ENCODE results near the gene EPB41L4A. TPM values are rescaled to one million over a fixed set of nuclear protein-coding genes. Genes with fewer than 3 reads are reported as not detected.
A peak's percentile ranks its signal among the peaks of the same experiment; 100 is the strongest.
"Not testable (repeated sequence)": the region's sequence is repeated elsewhere in the genome, so short reads cannot be mapped to it uniquely, and the experiment has no call there.

Gene EPB41L4A
- total RNA-seq, 1 experiment from 2014 or later: 28.6 TPM

DNA sequence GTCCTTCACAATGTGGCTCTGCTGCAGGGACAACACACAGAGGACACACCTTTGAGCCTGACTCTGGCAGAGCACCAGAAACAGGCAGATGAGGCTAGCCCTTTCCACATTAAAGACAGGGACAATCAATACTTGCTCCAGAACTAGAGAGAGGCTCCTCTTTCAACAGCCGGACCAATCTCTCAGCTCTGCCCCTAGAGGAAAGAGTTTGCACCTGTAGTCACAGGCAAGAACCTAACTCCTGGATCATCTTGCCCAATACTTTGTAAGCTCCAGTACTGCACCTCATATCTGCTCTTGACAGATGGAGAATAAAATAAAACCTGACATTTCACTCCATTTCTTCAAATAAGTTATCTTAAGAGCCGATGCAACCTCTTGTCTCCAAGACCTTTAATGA is 52.1 kb downstream of the EPB41L4A start:
- TF ChIP-seq, protein P1, sequence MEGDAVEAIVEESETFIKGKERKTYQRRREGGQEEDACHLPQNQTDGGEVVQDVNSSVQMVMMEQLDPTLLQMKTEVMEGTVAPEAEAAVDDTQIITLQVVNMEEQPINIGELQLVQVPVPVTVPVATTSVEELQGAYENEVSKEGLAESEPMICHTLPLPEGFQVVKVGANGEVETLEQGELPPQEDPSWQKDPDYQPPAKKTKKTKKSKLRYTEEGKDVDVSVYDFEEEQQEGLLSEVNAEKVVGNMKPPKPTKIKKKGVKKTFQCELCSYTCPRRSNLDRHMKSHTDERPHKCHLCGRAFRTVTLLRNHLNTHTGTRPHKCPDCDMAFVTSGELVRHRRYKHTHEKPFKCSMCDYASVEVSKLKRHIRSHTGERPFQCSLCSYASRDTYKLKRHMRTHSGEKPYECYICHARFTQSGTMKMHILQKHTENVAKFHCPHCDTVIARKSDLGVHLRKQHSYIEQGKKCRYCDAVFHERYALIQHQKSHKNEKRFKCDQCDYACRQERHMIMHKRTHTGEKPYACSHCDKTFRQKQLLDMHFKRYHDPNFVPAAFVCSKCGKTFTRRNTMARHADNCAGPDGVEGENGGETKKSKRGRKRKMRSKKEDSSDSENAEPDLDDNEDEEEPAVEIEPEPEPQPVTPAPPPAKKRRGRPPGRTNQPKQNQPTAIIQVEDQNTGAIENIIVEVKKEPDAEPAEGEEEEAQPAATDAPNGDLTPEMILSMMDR (IDR thresholded peaks at IDR 0.05; ENCODE audit: unreplicated experiment): peak; percentile 36
- BruUV-seq (replicated peaks): no TSS peak
- no peaks in the 10 kb centered on the region for H3K36me3 Mint-ChIP-seq (ENCODE audit: insufficient read depth, unreplicated experiment)
- no peak overlapping the region for H3K27ac Mint-ChIP-seq (ENCODE audit: unreplicated experiment)
- H3K4me1 Mint-ChIP-seq (ENCODE audit: low read depth, unreplicated experiment): no peaks in the 10 kb centered on the region
- H3K4me3 Mint-ChIP-seq (ENCODE audit: low read depth, unreplicated experiment): no peak overlapping the region
- peak; percentile 44 for DNase-seq
- intact Hi-C loops (cut with micrococcal nuclease; ENCODE audit: unreplicated experiment): no loop called here
- H3K27me3 Mint-ChIP-seq (ENCODE audit: unreplicated experiment): no peaks in the 10 kb centered on the region
- CTCF ChIA-PET: interaction anchor here (0.8 to 1.8 kb wide), 3 partner anchors 9 to 127 kb away, joined by 3 to 6 read pairs (median 4); partner anchors contain the start of gene EPB41L4A
- H3K9me3 Mint-ChIP-seq (ENCODE audit: low read depth, unreplicated experiment): no peaks in the 10 kb centered on the region

DNA sequence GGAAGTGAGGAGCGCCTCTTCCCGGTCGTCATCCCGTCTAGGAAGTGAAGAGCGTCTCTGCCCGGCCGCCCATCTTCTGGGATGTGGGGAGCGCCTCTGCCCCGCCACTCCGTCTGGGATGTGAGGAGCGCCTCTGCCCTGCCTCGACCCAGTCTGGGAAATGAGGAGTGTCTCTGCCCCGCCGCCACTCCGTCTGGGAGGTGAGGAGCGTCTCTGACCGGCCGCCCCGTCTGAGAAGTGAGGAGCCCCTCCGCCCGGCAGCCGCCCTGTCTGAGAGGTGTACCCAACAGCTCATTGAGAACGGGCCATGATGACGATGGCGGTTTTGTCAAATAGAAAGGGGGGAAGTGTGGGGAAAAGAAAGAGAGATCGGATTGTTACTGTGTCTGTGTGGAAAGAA is 58.3 kb downstream of the EPB41L4A start:
- BruUV-seq (replicated peaks); H3K9me3 Mint-ChIP-seq (ENCODE audit: low read depth, unreplicated experiment); intact Hi-C loops (cut with micrococcal nuclease; ENCODE audit: unreplicated experiment); H3K4me1 Mint-ChIP-seq (ENCODE audit: low read depth, unreplicated experiment); CTCF ChIA-PET; DNase-seq; H3K27me3 Mint-ChIP-seq (ENCODE audit: unreplicated experiment); H3K4me3 Mint-ChIP-seq (ENCODE audit: low read depth, unreplicated experiment); H3K27ac Mint-ChIP-seq (ENCODE audit: unreplicated experiment); H3K36me3 Mint-ChIP-seq (ENCODE audit: insufficient read depth, unreplicated experiment): not testable (repeated sequence)

DNA sequence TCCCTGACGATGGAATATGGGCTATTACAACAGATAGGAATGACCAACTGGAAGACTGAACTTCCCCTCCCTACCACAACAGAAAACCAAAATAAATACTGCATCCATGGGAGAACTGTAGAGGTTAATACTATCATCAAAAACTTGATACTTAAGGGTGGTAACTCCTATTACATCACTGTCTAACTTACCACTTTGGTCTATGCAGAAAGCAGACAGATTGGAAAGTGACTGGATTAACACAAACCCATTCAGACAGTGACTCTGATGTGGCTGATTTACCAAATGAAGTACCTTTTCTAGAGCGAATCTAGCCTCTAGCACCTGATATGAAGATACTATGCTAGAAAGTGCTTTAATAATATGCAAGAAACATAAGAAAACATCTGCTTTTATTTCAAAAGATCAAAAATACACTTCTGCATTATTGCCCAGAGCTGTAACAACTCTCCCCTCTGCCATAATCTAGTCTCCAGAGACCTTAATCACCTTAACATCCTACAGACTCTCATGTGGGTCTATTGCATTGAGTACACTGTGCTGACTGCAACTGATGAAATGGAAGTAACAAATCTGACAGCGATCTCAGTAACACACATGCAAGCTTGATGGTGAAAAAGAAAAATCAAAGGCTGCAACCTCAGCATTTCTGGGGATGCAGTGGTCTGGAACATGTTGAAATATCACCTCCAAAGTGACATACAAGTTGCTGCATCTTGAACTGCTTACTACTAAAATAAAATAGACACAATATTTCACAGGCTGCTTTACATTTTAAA is 62.7 kb downstream of the EPB41L4A start:
- intact Hi-C loops (cut with micrococcal nuclease; ENCODE audit: unreplicated experiment): no loop called here
- no TSS peak for BruUV-seq (replicated peaks)
- Mint-ChIP-seq H3K36me3 (ENCODE audit: insufficient read depth, unreplicated experiment) (no peaks in the 10 kb centered on the region), H3K4me3 (ENCODE audit: low read depth, unreplicated experiment) (no peak overlapping the region), H3K27ac (ENCODE audit: unreplicated experiment) (no peak overlapping the region), H3K9me3 (ENCODE audit: low read depth, unreplicated experiment) (no peaks in the 10 kb centered on the region), H3K4me1 (ENCODE audit: low read depth, unreplicated experiment) (peaks cover 15% of the 10 kb centered on the region), H3K27me3 (ENCODE audit: unreplicated experiment) (no peaks in the 10 kb centered on the region)
- TF ChIP-seq, protein P1 (IDR thresholded peaks at IDR 0.05; ENCODE audit: unreplicated experiment): no peak
- CTCF ChIA-PET: no interaction called here
- DNase-seq: no peak

DNA sequence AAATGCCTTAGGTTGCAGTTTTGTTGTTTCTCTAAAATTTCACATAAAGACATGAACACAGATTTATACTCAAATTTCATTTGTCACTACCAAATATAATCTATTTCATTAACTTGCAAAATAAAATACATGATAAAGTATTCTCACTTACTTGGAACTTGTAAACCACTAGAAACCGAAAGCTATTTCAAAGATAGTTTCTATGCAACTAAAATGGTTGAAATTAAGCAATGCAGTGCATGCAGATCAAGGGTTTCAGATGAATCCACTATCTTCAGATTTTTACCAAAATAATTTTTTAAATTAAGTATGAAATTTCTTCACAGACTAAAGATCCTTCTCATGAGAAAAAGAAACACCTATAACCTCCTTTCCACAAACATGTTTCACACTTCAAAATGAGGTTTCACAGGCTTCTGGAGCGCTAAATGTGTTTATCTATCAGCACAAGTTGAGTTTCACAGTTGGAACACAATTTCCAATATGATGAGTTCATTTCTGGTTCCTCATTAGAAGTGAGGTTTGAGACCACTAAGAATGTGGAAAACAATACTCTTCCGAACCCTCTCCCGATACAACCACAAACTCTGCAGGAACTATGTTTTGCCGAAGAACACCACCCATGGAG is 63.9 kb downstream of the EPB41L4A start:
- CTCF ChIA-PET: no interaction called here
- no TSS peak for BruUV-seq (replicated peaks)
- TF ChIP-seq, protein P1 (IDR thresholded peaks at IDR 0.05; ENCODE audit: unreplicated experiment): no peak

DNA sequence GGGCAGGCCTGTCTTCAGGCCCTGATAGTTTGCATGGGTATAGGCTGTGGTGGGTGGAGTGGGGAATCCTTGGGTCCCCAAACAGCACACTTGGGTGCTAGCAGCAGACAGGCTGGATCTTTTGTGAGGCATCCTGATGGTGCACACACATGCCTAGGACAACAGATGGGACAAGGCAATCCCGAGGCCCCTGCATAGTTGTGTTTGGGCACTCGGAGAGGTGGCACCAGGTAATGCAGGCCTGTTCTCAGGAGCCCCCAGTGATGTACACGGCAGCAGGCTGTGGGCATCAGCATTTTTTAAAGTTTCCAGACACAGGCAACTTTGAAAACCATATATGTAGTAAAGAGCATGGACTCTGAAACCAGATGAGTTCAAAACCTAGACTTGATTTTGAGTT is 65.4 kb downstream of the EPB41L4A start:
- no peak for DNase-seq
- Mint-ChIP-seq H3K27me3 (ENCODE audit: unreplicated experiment) (no peaks in the 10 kb centered on the region), H3K27ac (ENCODE audit: unreplicated experiment) (no peak overlapping the region), H3K9me3 (ENCODE audit: low read depth, unreplicated experiment) (no peaks in the 10 kb centered on the region), H3K36me3 (ENCODE audit: insufficient read depth, unreplicated experiment) (no peaks in the 10 kb centered on the region), H3K4me1 (ENCODE audit: low read depth, unreplicated experiment) (peaks cover 15% of the 10 kb centered on the region), H3K4me3 (ENCODE audit: low read depth, unreplicated experiment) (no peak overlapping the region)
- intact Hi-C loops (cut with micrococcal nuclease; ENCODE audit: unreplicated experiment): no loop called here
- TF ChIP-seq, protein P1 (IDR thresholded peaks at IDR 0.05; ENCODE audit: unreplicated experiment): no peak
- CTCF ChIA-PET: no interaction called here
- no TSS peak for BruUV-seq (replicated peaks)

More for the DNA sequence above, 63.9 kb downstream of the EPB41L4A start:
- no peaks in the 10 kb centered on the region for H3K36me3 Mint-ChIP-seq (ENCODE audit: insufficient read depth, unreplicated experiment)
- H3K4me1 Mint-ChIP-seq (ENCODE audit: low read depth, unreplicated experiment): peaks cover 15% of the 10 kb centered on the region
- no peaks in the 10 kb centered on the region for H3K27me3 Mint-ChIP-seq (ENCODE audit: unreplicated experiment)
- no peaks in the 10 kb centered on the region for H3K9me3 Mint-ChIP-seq (ENCODE audit: low read depth, unreplicated experiment)
- no peak overlapping the region for H3K4me3 Mint-ChIP-seq (ENCODE audit: low read depth, unreplicated experiment)
- H3K27ac Mint-ChIP-seq (ENCODE audit: unreplicated experiment): no peak overlapping the region
- DNase-seq: no peak
- intact Hi-C loops (cut with micrococcal nuclease; ENCODE audit: unreplicated experiment): no loop called here
